ENCODE measurements around the gene ZNF101. TPM values are rescaled to one million over a fixed set of nuclear protein-coding genes. Genes with fewer than 3 reads are reported as not detected.

ZNF101 gene
- 7.3 TPM for total RNA-seq
- long read RNA-seq, full-length matches to known transcripts = 2 of 3 reads
- long read RNA-seq, partial matches to known transcripts = 0 of 3 reads
- long read RNA-seq, other reads (novel, unspliced or antisense) = 1 of 3 reads

- peak; percentile 96 for DNase-seq (ENCODE audit: low spot score)
Observed at GRCh38 chr19:19668230-19669012, at the start of gene ZNF101. Gene ZNF101, plus strand, starts transcription at chr19:19668839. Its CDS starts 125 bp downstream, at chr19:19668964.

GRCh38 chr19:19619181-19619848 lies 49.3 kb upstream of the ZNF101 start:
- no peak for DNase-seq (ENCODE audit: low spot score)

GRCh38 chr19:19619849-19620210 lies 48.8 kb upstream of the ZNF101 start:
- no peak for DNase-seq (ENCODE audit: low spot score)

- no peak for DNase-seq (ENCODE audit: low spot score)
Observed at GRCh38 chr19:19623383-19623782, 45.3 kb upstream of the ZNF101 start.

GRCh38 chr19:19624032-19624570 lies 44.5 kb upstream of the ZNF101 start:
- DNase-seq (ENCODE audit: low spot score) = no peak

- no peak for DNase-seq (ENCODE audit: low spot score)
Observed at GRCh38 chr19:19626516-19627472, 41.8 kb upstream of the ZNF101 start.

GRCh38 chr19:19627621-19628500 lies 40.8 kb upstream of the ZNF101 start, which contains the start of gene LPAR2:
Gene LPAR2, minus strand, starts transcription at chr19:19628220. Its CDS starts 945 bp downstream, at chr19:19627275.
- no peak for DNase-seq (ENCODE audit: low spot score)

GRCh38 chr19:19628501-19629134 lies 40.0 kb upstream of the ZNF101 start:
- DNase-seq (ENCODE audit: low spot score) = no peak

GRCh38 chr19:19630062-19630414 lies 38.6 kb upstream of the ZNF101 start:
- no peak for DNase-seq (ENCODE audit: low spot score)

GRCh38 chr19:19630426-19630825 lies 38.2 kb upstream of the ZNF101 start:
- no peak for DNase-seq (ENCODE audit: low spot score)

- DNase-seq (ENCODE audit: low spot score) = no peak
Observed at GRCh38 chr19:19631346-19631745, 37.3 kb upstream of the ZNF101 start.

GRCh38 chr19:19632661-19633060 lies 36.0 kb upstream of the ZNF101 start:
- no peak for DNase-seq (ENCODE audit: low spot score)

- DNase-seq (ENCODE audit: low spot score) = no peak
Observed at GRCh38 chr19:19633711-19634515, 34.7 kb upstream of the ZNF101 start.

GRCh38 chr19:19634516-19635312 lies 33.9 kb upstream of the ZNF101 start:
- DNase-seq (ENCODE audit: low spot score) = no peak

- no peak for DNase-seq (ENCODE audit: low spot score)
Observed at GRCh38 chr19:19635313-19635702, 33.3 kb upstream of the ZNF101 start.

GRCh38 chr19:19636573-19637185 lies 32.0 kb upstream of the ZNF101 start:
- DNase-seq (ENCODE audit: low spot score) = no peak

- DNase-seq (ENCODE audit: low spot score) = no peak
Observed at GRCh38 chr19:19637186-19637522, 31.5 kb upstream of the ZNF101 start.

All from mesenteric fat pad (tissue), 1 donor.